H54 (cell line): ENCODE results near the gene REC8.

ENCODE experiments used
- DNase-seq: peaks from one replicate; pipeline ENCODE4 v3.0.0; 2011; ENCODE audit warnings: low spot score, mixed read lengths; ENCODE audit not compliant: insufficient read length
- FAIRE-seq: peaks from 3 replicates; lab custom pipeline; 2011; peaks lifted over from hg19 to GRCh38; lab: Jason Lieb, UNC
- POLR2A ChIP-seq: IDR thresholded peaks from 2 replicates; pipeline ENCODE4 v1.6.1; 2011; ENCODE audit warnings: low read depth, mild to moderate bottlenecking, low read length

REC8 gene

DNA sequence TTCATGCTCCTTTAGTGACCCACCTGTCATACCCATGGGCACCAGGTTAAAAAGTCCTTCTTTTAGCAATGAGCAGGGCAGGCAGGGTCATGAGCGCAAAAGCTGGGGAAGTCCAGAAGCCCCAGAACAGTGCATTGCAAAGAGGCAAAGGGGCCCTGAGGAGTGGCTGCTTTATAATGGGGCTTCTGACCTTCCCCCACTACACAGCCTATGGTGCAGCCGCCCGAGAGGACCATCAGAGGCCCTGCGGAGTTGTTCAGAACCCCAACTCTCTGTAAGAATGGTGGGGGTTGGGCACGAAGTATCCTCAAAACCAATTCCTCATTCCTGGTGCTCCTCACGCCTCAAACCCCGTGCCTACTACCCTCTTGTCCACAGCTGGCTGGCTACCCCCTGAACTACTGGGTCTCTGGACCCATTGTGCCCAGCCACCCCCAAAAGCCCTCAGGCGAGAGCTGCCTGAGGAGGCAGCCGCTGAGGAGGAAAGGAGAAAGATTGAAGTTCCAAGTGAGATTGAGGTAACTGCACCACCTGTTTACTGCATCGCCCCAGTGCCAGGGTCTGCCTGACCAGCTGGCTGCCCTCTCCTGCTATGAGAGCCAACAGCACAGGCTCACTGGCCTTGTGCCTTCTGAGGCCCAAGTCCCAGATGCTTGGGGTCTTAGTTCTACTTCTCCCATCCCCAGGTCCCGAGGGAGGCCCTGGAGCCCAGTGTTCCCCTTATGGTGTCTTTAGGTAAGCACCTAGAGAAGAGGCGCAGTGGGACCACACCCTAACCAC, 6.7 kb downstream of the REC8 start:
- FAIRE-seq (no peak), DNase-seq (no peak)
- no peak for TF ChIP-seq POLR2A

DNA sequence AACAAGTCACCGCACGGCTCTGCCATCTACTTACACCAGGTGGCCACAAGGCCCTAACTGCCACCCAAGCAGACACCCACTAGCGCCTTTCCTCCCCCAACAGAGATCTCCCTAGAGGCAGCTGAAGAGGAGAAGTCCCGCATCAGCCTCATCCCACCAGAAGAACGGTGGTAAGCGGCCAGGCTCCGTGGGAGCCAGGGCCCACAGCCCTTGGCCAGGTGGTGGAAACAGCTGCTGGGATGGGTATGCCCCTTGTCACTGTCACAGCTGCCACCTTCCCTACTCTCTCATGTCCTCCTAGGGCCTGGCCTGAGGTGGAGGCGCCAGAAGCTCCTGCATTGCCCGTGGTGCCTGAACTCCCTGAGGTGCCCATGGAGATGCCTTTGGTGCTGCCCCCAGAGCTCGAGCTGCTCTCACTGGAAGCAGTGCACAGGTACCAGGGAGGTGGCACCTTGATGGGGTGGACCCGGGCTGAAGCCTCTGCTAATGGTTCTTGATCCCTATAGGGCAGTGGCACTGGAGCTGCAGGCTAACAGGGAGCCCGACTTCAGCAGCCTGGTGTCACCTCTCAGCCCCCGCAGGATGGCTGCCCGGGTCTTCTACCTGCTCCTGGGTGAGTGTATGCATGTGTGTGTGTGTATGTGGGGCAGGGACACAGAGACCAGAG, 7.5 kb downstream of the REC8 start:
- no peak for DNase-seq
- FAIRE-seq, result no peak
- no peak for TF ChIP-seq POLR2A

DNA sequence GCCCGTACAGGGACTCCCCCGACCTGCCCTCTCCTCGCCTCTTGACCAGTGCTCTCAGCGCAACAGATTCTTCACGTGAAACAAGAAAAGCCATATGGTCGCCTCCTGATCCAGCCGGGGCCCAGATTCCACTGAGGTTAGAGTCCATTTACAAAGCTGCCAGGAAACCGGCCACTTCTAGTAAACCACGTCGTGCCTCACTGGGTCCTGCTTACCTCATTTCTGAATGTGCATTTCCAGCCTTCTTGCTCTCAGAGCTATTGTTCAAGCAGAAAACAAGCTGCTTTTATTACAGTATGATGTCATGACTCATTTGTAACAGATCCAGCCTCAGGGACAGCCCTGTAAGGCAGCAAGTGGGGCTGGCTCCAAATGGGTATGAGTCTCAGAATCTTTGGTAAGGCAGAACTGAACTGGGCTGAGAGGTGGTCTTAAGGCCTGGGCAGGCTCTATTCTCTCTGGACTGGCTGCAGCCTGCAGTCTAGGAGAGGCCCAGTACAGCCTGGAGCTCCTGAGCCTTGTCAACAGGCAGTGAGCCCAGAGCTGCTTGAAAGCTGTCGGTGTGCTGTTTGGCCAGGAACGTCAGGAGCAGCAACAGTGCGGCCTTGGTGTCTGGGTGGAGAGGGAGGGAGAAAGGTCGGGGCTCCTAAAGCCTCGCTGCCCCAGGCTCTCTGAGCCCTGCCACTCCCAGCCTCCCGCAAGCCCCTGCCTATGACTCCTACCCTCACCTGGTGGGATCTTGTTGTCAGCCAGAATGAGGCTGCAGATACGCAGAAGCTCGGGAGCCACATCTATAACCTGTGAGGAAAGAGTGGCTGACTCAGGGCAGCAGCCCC, 8.3 kb downstream of the REC8 start:
- DNase-seq (no peak), FAIRE-seq (no peak)
- no peak for TF ChIP-seq POLR2A

DNA sequence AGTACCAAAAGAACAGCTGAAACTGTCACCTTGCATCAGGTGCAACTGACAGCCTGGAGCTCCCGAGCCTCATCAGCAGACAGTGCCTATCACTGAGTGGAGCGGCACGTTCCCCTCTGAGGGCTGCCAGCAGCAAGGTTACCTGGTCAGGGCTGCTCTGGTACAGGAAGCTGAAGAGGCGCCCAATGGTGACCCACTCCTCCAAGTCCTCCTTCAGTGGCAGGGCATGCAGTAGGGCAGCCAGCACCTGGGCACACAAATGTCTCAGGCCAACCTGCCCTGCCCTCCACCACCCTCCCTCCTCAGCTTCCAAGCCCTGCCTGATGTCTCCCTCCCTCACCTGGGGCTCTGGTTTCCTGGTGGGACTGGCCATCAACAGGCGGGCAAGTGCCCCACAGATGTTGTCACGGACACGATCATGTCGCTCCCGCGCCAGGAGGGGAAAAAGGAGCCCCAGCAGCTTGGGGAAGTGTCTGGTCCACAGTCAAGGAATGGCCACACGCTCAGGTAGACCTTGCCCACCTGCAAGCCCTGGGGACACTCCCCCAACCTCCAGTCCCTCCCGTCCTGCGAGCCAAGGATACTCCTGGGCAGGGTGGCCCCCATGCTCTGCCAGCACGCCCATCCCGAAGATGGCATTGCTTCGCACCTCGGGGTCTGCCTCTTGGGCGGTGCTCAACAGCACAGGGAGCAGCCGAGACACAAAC, 9.6 kb downstream of the REC8 start:
- FAIRE-seq, result no peak
- no peak for TF ChIP-seq POLR2A
- DNase-seq, result no peak

DNA sequence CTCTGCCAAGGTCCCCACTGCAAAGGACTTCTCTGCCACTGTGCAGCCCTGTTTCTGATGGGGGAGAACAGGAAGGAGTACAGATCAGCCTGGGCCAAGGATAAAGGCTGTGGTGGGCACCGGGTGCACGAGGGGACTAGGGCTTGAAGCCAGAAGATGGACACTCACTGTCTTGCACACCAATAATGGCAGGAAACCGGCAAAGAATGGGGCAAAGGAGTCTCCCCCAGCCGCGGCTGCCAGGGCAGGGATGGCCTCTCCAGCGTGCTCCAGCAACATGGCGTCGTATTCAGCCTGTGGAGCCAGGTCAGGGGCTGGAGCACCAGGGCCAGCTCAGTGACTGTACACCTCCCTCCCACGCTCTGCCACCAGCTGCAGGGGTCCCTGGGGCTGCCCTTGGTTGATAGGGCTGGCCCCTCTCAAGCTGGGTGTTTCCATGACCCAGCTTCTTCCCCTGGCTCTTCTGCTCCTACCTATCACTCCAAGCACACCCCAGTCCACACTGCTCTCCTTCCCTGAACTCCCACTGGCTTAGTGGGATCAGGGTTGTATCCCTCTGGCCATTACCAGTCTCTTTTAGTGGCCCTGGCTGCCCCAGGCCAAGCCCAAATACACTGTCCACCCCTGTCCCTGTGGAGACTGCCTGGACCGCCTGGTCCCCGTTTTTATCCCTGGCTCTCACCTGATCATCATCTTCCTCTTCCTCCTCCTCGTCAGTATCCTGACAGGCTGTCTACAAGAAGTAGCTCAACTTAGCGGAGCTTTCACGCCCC, 10.4 kb downstream of the REC8 start:
- FAIRE-seq, result no peak
- no peak for DNase-seq
- TF ChIP-seq POLR2A, result no peak

DNA sequence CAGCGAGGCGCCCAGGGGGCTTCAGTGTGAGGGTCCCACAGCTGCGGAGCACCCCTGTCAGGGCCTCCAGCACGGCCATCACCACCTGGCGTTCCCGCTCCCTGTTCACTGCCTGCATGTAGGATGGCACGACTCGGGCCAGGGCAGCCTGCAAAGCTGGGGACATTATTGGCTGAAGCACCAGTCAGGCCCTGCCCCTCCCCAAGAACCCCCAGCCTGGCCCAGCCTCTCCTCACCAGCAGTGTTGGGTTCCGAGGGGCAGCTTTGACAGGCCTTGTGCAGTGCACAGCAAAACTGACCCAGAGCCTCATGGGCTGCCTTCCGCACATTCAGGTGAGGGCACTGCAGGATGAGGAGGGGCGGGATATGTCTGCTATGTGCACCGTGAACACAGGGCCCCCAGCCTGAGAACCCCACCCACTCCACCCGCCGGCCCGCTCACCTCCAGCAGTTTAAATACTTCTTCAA, 11.2 kb downstream of the REC8 start:
- TF ChIP-seq POLR2A, result no peak
- no peak for DNase-seq
- no peak for FAIRE-seq

DNA sequence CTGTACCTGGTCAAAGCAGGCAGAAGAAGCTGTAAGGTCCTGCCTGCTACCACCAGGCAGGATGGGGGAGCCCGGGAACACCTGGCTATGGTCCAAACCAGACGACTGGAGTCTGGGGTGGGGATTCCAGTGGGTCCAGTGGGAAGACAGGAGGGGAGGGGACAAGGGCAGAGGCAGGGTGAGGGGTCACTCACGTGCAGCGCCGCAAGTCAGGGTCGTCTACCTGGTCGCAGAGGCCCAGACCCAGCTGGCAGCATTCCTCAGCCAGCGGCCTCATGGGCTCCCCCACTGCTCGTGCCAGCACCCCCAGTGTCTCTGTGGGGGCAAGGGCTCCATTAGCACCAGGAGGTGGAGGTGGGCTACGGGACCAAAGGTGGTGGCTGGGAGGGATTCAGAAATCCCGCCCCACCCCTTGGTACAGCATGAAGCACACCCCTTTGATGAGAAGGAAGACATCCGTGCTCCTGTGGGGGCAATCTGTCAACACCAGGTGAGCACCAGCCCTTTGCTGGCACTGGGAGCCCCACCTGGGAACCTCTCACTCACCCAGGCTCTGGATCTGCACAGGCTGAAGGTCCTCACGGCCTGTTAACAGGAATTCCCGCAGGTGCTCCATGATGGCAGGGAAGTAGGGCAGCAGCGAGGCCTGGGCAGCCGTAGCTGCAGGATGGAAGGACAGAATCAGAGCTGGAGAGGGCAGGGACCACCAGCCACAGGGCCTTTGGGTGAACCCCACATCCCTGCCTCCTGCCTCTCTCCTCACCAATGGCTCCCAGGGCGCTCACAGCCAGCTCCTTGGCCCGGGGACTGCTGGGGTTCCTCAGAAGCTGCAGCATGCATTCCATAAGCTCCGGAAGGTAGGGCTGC, 12.5 kb downstream of the REC8 start:
- no peak for FAIRE-seq
- no peak for DNase-seq
- no peak for TF ChIP-seq POLR2A

DNA sequence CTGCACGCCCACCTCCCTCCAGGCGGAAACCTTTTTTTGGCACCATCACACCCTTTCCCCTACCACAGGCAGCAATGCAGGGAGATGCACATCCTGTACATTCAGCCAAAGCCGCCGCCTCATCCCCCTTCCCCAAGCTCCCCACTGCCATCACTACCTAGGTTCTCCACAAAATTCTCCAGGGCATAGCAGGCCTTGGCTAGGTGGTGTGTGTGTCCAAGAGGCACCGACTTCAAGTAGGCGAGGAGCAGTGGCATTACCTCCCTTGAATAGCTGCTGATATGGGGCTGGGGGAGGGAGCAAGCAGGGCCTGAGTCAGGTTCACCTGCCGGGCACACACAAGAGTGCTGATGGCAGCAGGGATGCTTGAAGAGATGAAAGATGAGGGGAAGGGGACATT, 13.1 kb downstream of the REC8 start:
- no peak for FAIRE-seq
- TF ChIP-seq POLR2A, result no peak
- DNase-seq, result no peak

DNA sequence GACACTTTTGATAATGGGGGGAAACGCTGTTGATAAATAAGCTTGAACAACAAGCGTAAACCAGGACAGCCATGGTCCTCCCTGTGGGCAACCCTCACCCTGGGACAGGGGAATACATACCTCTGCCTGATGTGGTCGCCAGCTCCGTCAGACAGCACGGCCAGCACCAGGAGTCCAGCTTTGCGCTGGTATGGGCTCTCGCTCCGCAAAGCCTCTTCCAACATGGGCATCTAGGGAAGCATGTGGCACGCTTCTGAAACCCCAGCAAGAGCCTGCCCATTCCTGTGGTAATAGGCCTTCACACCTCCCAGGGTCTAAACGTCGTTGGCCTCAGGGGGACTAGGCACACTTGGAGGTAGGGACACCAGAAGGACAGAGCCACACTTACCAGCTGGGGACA, 13.9 kb downstream of the REC8 start:
- no peak for FAIRE-seq
- no peak for DNase-seq
- no peak for TF ChIP-seq POLR2A

DNA sequence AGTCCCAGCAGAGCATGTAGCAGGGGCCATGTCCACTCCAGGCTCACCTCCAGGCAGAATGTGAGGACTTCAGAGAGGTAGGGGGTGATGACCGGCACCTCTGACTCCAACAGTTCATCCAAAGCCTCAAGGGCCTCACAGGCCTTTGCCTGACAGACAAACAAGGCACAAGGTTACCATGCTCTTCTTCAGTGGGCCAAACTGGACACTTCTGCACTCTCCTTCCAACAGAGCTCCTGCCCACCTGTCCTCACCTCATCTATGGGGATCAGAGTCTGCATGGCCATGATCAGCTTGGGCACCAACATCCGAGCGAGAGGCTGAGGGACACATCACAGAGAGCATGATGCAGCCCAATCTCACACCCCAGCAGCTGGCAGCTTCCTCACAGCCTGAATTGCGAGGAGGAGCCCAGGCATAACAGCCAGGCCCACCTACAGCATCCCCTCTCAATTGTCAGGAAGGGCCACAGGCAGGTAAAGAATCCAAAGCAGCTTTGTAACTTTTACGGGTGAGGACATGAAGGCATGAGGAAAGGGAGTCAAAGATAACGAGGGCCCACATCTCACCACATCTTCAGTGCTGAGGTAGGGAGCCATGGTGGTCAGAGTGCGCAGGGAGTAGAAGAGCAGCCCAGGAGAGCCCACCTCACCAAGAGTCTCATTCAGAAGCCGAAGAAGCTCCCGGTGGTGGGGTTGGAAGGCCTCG, 15.1 kb downstream of the REC8 start:
- DNase-seq, result no peak
- no peak for FAIRE-seq
- TF ChIP-seq POLR2A, result no peak

DNA sequence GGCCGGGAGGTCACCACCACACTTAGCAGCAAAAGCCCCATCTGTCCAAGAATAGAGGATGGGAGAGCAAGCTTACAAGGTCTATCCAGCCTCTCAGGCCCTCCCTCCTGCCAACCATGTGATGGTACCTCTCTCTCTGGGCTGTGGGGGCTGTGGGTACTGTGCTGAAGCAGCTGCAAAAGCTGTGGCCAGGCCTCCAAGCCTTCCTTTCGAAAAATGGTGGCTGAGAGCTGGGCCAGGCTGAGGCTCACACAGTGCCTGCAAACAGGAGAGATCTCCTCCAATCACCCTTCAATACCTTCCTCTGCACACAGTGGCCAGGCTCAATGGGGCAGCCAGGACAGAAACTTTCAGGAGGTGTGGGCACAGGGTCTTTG, 15.6 kb downstream of the REC8 start:
- TF ChIP-seq POLR2A, result no peak
- no peak for FAIRE-seq
- DNase-seq, result no peak
